Bronchial epithelial cell (primary cell): ENCODE data around the gene SET. TPM values are rescaled to one million over a fixed set of nuclear protein-coding genes. Genes with fewer than 3 reads are reported as not detected.

Experiments
- DNase-seq: peaks from one replicate; pipeline ENCODE4 v3.0.0-alpha.2; 2010; ENCODE audit warnings: low read depth
- FAIRE-seq: peaks from 2 replicates; lab custom pipeline; 2011; peaks lifted over from hg19 to GRCh38; lab: Jason Lieb, UNC
- H3K27me3 ChIP-seq: 2 replicates; pipeline ENCODE4 v1.5.1; 2011; ENCODE audit warnings: low read length; ENCODE audit not compliant: control insufficient read depth, insufficient read depth
- H3K36me3 ChIP-seq: 2 replicates; pipeline ENCODE4 v1.5.1; 2011; ENCODE audit warnings: low read length; ENCODE audit not compliant: control insufficient read depth, insufficient read depth
- H3K4me3 ChIP-seq: 2 replicates; pipeline ENCODE4 v1.5.1; 2011; ENCODE audit warnings: mild to moderate bottlenecking, low read depth, low read length, control low read depth
- CTCF ChIP-seq: IDR thresholded peaks from 2 replicates; pipeline ENCODE4 v1.5.1; 2011; ENCODE audit warnings: mild to moderate bottlenecking, moderate library complexity, low read length, control low read depth, inconsistent platforms; ENCODE audit not compliant: insufficient read depth, severe bottlenecking
- total RNA-seq: library from RNA; depleted of rRNA; stranded (reverse); fragments of >200 nt; gene quantifications from 2 replicates; pipeline ENCODE4 v1.2.1, GENCODE V29; 2014

The SET gene
- total RNA-seq, 1 donor from 2014 or later, result 717 TPM

- H3K36me3 ChIP-seq, result peaks cover 3% of the 10 kb centered on the region
- DNase-seq, result no peak
- no peak for TF ChIP-seq CTCF
- peak overlapping the region; percentile 73 for H3K4me3 ChIP-seq
- H3K27me3 ChIP-seq, result no peaks in the 10 kb centered on the region
- FAIRE-seq, result no peak
Observed at GRCh38 chr9:128684065-128684324, 5.0 kb upstream of the SET start.

- FAIRE-seq, result no peak
- no peak for TF ChIP-seq CTCF
- Histone ChIP-seq H3K4me3 (peak overlapping the region; percentile 73), H3K27me3 (no peaks in the 10 kb centered on the region), H3K36me3 (peaks cover 2% of the 10 kb centered on the region)
- DNase-seq, result peak; percentile 97
Observed at GRCh38 chr9:128684325-128685199, 4.5 kb upstream of the SET start.

- no peak overlapping the region for H3K4me3 ChIP-seq
- peaks cover 2% of the 10 kb centered on the region for H3K36me3 ChIP-seq
- no peak for TF ChIP-seq CTCF
- FAIRE-seq (no peak), DNase-seq (no peak)
- H3K27me3 ChIP-seq, result no peaks in the 10 kb centered on the region
Observed at GRCh38 chr9:128685636-128686489, 3.2 kb upstream of the SET start.

- no peak for DNase-seq
- H3K36me3 ChIP-seq, result peaks cover 8% of the 10 kb centered on the region
- H3K4me3 ChIP-seq, result no peak overlapping the region
- H3K27me3 ChIP-seq, result no peaks in the 10 kb centered on the region
- no peak for TF ChIP-seq CTCF
- FAIRE-seq, result no peak
Observed at GRCh38 chr9:128687453-128687852, 1.6 kb upstream of the SET start.

- Histone ChIP-seq H3K36me3 (peaks cover 14% of the 10 kb centered on the region), H3K27me3 (no peaks in the 10 kb centered on the region), H3K4me3 (peak overlapping the region; percentile 82)
- DNase-seq (no peak), FAIRE-seq (no peak)
- TF ChIP-seq CTCF, result no peak
Observed at GRCh38 chr9:128689293-128689774, 312 bp downstream of the SET start.
